Cerebellar cortex (tissue), 1 donor: ENCODE measurements around the gene PSMA7.
"Not testable (repeated sequence)": the region's sequence is repeated elsewhere in the genome, so short reads cannot be mapped to it uniquely, and the experiment has no call there.

Experiments used
- DNase-seq: peaks from one replicate; pipeline ENCODE4 v3.0.0-alpha.2; 2015; ENCODE audit warnings: low spot score

Gene PSMA7

GRCh38 chr20:62119115-62119514, 24.1 kb downstream of the PSMA7 start:
- no peak for DNase-seq

- no peak for DNase-seq
These were observed 24.8 kb downstream of the PSMA7 start for GRCh38 chr20:62118113-62119043.

- DNase-seq = no peak
These were observed 25.5 kb downstream of the PSMA7 start for GRCh38 chr20:62117658-62118057.

GRCh38 chr20:62117362-62117646, 25.9 kb downstream of the PSMA7 start:
- no peak for DNase-seq

GRCh38 chr20:62116558-62117361, 26.4 kb downstream of the PSMA7 start:
- DNase-seq = no peak

- not testable (repeated sequence) for DNase-seq
These were observed 27.3 kb downstream of the PSMA7 start for GRCh38 chr20:62115800-62116407.

GRCh38 chr20:62114894-62115293, 28.3 kb downstream of the PSMA7 start:
- DNase-seq = no peak

GRCh38 chr20:62112368-62112767, 30.8 kb downstream of the PSMA7 start:
- DNase-seq = no peak

GRCh38 chr20:62111148-62111547, 32.0 kb downstream of the PSMA7 start:
- DNase-seq = no peak

GRCh38 chr20:62105592-62105991, 37.6 kb downstream of the PSMA7 start:
- DNase-seq = no peak

- no peak for DNase-seq
These were observed 38.3 kb downstream of the PSMA7 start for GRCh38 chr20:62104791-62105345.

GRCh38 chr20:62104234-62104789, 38.9 kb downstream of the PSMA7 start:
- no peak for DNase-seq

- no peak for DNase-seq
These were observed 39.5 kb downstream of the PSMA7 start for GRCh38 chr20:62103508-62104233.

- DNase-seq = no peak
These were observed 42.1 kb downstream of the PSMA7 start for GRCh38 chr20:62101078-62101477.

- DNase-seq = no peak
These were observed 45.2 kb downstream of the PSMA7 start for GRCh38 chr20:62097881-62098407.

- DNase-seq = no peak
These were observed 46.5 kb downstream of the PSMA7 start for GRCh38 chr20:62096421-62097380.

- DNase-seq = no peak
These were observed 53.8 kb downstream of the PSMA7 start for GRCh38 chr20:62089393-62089792.

GRCh38 chr20:62088258-62089127, 54.7 kb downstream of the PSMA7 start:
- no peak for DNase-seq

- DNase-seq = no peak
These were observed 55.6 kb downstream of the PSMA7 start for GRCh38 chr20:62087632-62088031.
